Measurements from ENCODE around the gene CCNQ.

DNA sequence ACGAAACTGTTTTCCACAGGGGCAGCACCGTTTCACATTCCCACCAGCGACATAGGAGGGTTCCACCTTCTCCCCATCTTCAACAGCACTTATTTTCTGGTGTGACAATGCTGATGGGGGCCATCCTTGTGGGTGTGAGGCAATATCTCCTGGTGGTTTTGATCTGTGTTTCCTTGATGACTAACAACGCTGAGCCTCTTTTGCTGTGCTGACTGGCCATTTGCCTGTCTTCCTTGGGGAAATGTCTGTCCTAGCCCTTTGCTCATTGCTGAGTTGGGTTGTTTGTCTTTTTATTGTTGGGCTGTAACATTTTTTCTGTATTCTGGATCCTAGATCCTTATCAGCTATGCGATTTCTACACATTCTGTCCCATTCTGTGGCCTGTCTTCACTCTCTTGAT lies 47.8 kb downstream of the CCNQ start:
- TF ChIP-seq CTCF (conservative IDR thresholded peaks at IDR 0.05 in 1 of 2, IDR thresholded peaks at IDR 0.05 in 1 of 2; ENCODE audit: low read depth in 1 of 2, low read length in 2 of 2) (no peak), EZH2 (IDR thresholded peaks at IDR 0.05; ENCODE audit: low read length, missing control alignments) (no peak)
